SK-N-SH treated with all-trans-retinoic acid at 6 μM for 48 hours (cell line): ENCODE measurements around the gene EIF2B4.

Source experiments
- BACH2 ChIP-seq: fragments of 250-450 bp; sonication (Bioruptor Pico); IDR thresholded peaks from 2 replicates; pipeline ENCODE4 v1.9.0; 2021; ENCODE audit warnings: mild to moderate bottlenecking, borderline replicate concordance
- GLIS3 ChIP-seq: fragments of 250-450 bp; sonication (Bioruptor Pico); IDR thresholded peaks from 2 replicates; pipeline ENCODE4 v1.5.0; 2020; ENCODE audit warnings: mild to moderate bottlenecking, moderate library complexity
- ISL1 ChIP-seq: fragments of 250-450 bp; sonication (Bioruptor Pico); IDR thresholded peaks from 2 replicates; pipeline ENCODE4 v2.1.2; 2022; ENCODE audit warnings: mild to moderate bottlenecking, moderate library complexity
- OSR1 ChIP-seq: fragments of 250-450 bp; sonication (Bioruptor Pico); IDR thresholded peaks from 2 replicates; pipeline ENCODE4 v1.8.0; 2022; ENCODE audit warnings: moderate library complexity, mild to moderate bottlenecking, inconsistent platforms
- PATZ1 ChIP-seq: fragments of 250-450 bp; sonication (Bioruptor Pico); IDR thresholded peaks from 2 replicates; pipeline ENCODE4 v1.8.0; 2020; ENCODE audit warnings: mild to moderate bottlenecking, moderate library complexity, borderline replicate concordance
- PPARA ChIP-seq: fragments of 250-450 bp; sonication (Bioruptor Pico); IDR thresholded peaks from 2 replicates; pipeline ENCODE4 v1.5.0; 2020; ENCODE audit warnings: mild to moderate bottlenecking, borderline replicate concordance
- TCF4 ChIP-seq: fragments of 250-450 bp; sonication (Bioruptor Pico); IDR thresholded peaks from 2 replicates; pipeline ENCODE4 v1.8.0; 2021; ENCODE audit warnings: mild to moderate bottlenecking, moderate library complexity, borderline replicate concordance
- TOX ChIP-seq: fragments of 250-450 bp; sonication (Bioruptor Pico); IDR thresholded peaks from 2 replicates; pipeline ENCODE4 v1.8.0; 2021; ENCODE audit warnings: mild to moderate bottlenecking, moderate library complexity, borderline replicate concordance
- TSHZ2 ChIP-seq: fragments of 250-450 bp; sonication (Bioruptor Pico); IDR thresholded peaks from 2 replicates; pipeline ENCODE4 v1.5.0; 2020; ENCODE audit warnings: mild to moderate bottlenecking, moderate library complexity
- ZFP3 ChIP-seq: fragments of 250-450 bp; sonication (Bioruptor Pico); IDR thresholded peaks from 2 replicates; pipeline ENCODE4 v1.5.0; 2020; ENCODE audit warnings: mild to moderate bottlenecking, moderate library complexity
- ZFP30 ChIP-seq: fragments of 450-650 bp; formaldehyde crosslinking; IDR thresholded peaks from 2 replicates; pipeline ENCODE4 v1.5.0; 2022; ENCODE audit warnings: mild to moderate bottlenecking, moderate library complexity
- ZNF565 ChIP-seq: fragments of 450-650 bp; formaldehyde crosslinking; conservative IDR thresholded peaks from 2 replicates; pipeline ENCODE4 v1.5.0; 2020; ENCODE audit warnings: low read depth, mild to moderate bottlenecking, moderate library complexity
- ZNF8 ChIP-seq: fragments of 450-650 bp; formaldehyde crosslinking; IDR thresholded peaks from 2 replicates; pipeline ENCODE4 v1.5.0; 2020; ENCODE audit warnings: mild to moderate bottlenecking, moderate library complexity
- TF ChIP-seq, protein P1 (sequence below): fragments of 250-450 bp; sonication (Bioruptor Pico); IDR thresholded peaks from 2 replicates; pipeline ENCODE4 v1.5.1; 2020; ENCODE audit warnings: low read depth, mild to moderate bottlenecking, moderate library complexity

GRCh38 chr2:27320958-27321543, 49.1 kb downstream of the EIF2B4 start:
- TF ChIP-seq BACH2 (CRISPR knock-in tag), result no peak
- TF ChIP-seq OSR1 (CRISPR knock-in tag), result no peak
- TF ChIP-seq ZNF8 (CRISPR knock-in tag), result no peak
- no peak for TF ChIP-seq PATZ1 (CRISPR knock-in tag)
- 0 out of 2 replicates have a peak, but pooled peaks have one; percentile 46 for TF ChIP-seq TSHZ2 (CRISPR knock-in tag)
- TF ChIP-seq, protein P1, sequence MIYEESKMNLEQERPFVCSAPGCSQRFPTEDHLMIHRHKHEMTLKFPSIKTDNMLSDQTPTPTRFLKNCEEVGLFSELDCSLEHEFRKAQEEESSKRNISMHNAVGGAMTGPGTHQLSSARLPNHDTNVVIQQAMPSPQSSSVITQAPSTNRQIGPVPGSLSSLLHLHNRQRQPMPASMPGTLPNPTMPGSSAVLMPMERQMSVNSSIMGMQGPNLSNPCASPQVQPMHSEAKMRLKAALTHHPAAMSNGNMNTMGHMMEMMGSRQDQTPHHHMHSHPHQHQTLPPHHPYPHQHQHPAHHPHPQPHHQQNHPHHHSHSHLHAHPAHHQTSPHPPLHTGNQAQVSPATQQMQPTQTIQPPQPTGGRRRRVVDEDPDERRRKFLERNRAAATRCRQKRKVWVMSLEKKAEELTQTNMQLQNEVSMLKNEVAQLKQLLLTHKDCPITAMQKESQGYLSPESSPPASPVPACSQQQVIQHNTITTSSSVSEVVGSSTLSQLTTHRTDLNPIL (CRISPR knock-in tag), result 0 out of 2 replicates have a peak, but pooled peaks have one; percentile 58
- no peak for TF ChIP-seq GLIS3 (CRISPR knock-in tag)
- TF ChIP-seq ZNF565 (CRISPR knock-in tag), result no peak
- peak; percentile 38; the same call in 1 of the 2 replicates for TF ChIP-seq ISL1 (CRISPR knock-in tag)
- TF ChIP-seq PPARA, result no peak
- peak; percentile 60; the same call in 1 of the 2 replicates for TF ChIP-seq TOX
- no peak for TF ChIP-seq ZFP30 (CRISPR knock-in tag)
- peak; percentile 81 for TF ChIP-seq ZFP3 (CRISPR knock-in tag)
- no peak for TF ChIP-seq TCF4 (CRISPR knock-in tag)
